Mesenchymal stem cell (in vitro differentiated cells and primary cell): ENCODE measurements around the gene DTNBP1.
A peak's percentile ranks its signal among the peaks of the same experiment; 100 is the strongest.

Source experiments
- DNase-seq: peaks from one replicate; pipeline ENCODE4 v3.0.0-alpha.2; 2013
- H2AFZ ChIP-seq: one replicate; pipeline ENCODE4 v1.6.1; 2013; ENCODE audit warnings: low read depth, mild to moderate bottlenecking, control low read depth, inconsistent platforms, low read length, moderate library complexity
- H2AK5ac ChIP-seq: 2 replicates; pipeline ENCODE4 v1.6.1; 2013; ENCODE audit warnings: low read length, moderate library complexity, mild to moderate bottlenecking, inconsistent platforms; ENCODE audit not compliant: severe bottlenecking
- H2BK120ac ChIP-seq: one replicate; pipeline ENCODE4 v1.6.1; 2013; ENCODE audit warnings: low read depth, mild to moderate bottlenecking, inconsistent platforms, low read length, moderate library complexity
- H2BK12ac ChIP-seq, 2 experiments: one replicate each; pipeline ENCODE4 v1.6.1; 2013; ENCODE audit warnings: inconsistent platforms in 2 of 2, low read length in 2 of 2, mild to moderate bottlenecking in 2 of 2, moderate library complexity in 2 of 2, control low read depth in 1 of 2
- H2BK15ac ChIP-seq: one replicate; pipeline ENCODE4 v1.6.1; 2013; ENCODE audit warnings: mild to moderate bottlenecking, low read depth, inconsistent platforms; ENCODE audit not compliant: poor library complexity, severe bottlenecking
- H2BK5ac ChIP-seq: 2 replicates; pipeline ENCODE4 v1.6.1; 2013; ENCODE audit warnings: low read depth, mild to moderate bottlenecking, low read length, control low read depth, inconsistent platforms; ENCODE audit not compliant: poor library complexity, severe bottlenecking
- H3K14ac ChIP-seq, 2 experiments: one replicate each; pipeline ENCODE4 v1.6.1; 2013; ENCODE audit warnings: inconsistent platforms in 2 of 2, low read length in 2 of 2, control low read depth in 1 of 2, mild to moderate bottlenecking in 1 of 2, moderate library complexity in 1 of 2
- H3K18ac ChIP-seq, 2 experiments: one replicate each; pipeline ENCODE4 v1.6.1; 2013; ENCODE audit warnings: inconsistent platforms in 2 of 2, low read length in 2 of 2, control low read depth in 1 of 2, low read depth in 1 of 2, mild to moderate bottlenecking in 1 of 2
- H3K23ac ChIP-seq, 2 experiments: one replicate each; pipeline ENCODE4 v1.6.1; 2013; ENCODE audit warnings: inconsistent platforms in 2 of 2, low read length in 2 of 2, mild to moderate bottlenecking in 2 of 2, moderate library complexity in 2 of 2, control low read depth in 1 of 2
- H3K27ac ChIP-seq: 2 replicates; pipeline ENCODE4 v1.5.1; 2013; ENCODE audit warnings: mild to moderate bottlenecking, moderate library complexity, low read length, control low read depth, inconsistent platforms; ENCODE audit not compliant: poor library complexity, severe bottlenecking
- H3K27me3 ChIP-seq, 2 experiments: 2 replicates each; pipeline versions ENCODE4 v1.6.1 to v1.7.0; 2013; ENCODE audit warnings: low read length in 2 of 2, mild to moderate bottlenecking in 2 of 2, moderate library complexity in 2 of 2, control low read depth in 1 of 2, inconsistent platforms in 1 of 2; ENCODE audit not compliant: control insufficient read depth in 1 of 2, insufficient read depth in 1 of 2
- H3K36me3 ChIP-seq, 2 experiments: 2 replicates each; pipeline versions ENCODE4 v1.6.1 to v1.7.0; 2013; ENCODE audit warnings: low read length in 2 of 2, control low read depth in 1 of 2, inconsistent platforms in 1 of 2, low read depth in 1 of 2, mild to moderate bottlenecking in 1 of 2; ENCODE audit not compliant: insufficient read depth in 2 of 2, control insufficient read depth in 1 of 2
- H3K4ac ChIP-seq, 2 experiments: one replicate each; pipeline ENCODE4 v1.6.1; 2013; ENCODE audit warnings: inconsistent platforms in 2 of 2, low read length in 2 of 2, mild to moderate bottlenecking in 2 of 2, moderate library complexity in 2 of 2, control low read depth in 1 of 2, low read depth in 1 of 2
- H3K4me1 ChIP-seq: 2 replicates; pipeline ENCODE4 v1.6.1; 2013; ENCODE audit warnings: low read depth, low read length, control low read depth; ENCODE audit not compliant: control insufficient read depth, insufficient read depth
- H3K4me2 ChIP-seq: 2 replicates; pipeline ENCODE4 v1.6.1; 2013; ENCODE audit warnings: low read length, mild to moderate bottlenecking, inconsistent platforms; ENCODE audit not compliant: poor library complexity, severe bottlenecking
- H3K4me3 ChIP-seq, 2 experiments: 2 replicates each; pipeline versions ENCODE4 v1.5.1 to v1.7.0; 2013; ENCODE audit warnings: low read length in 2 of 2, mild to moderate bottlenecking in 2 of 2, control low read depth in 1 of 2, low read depth in 1 of 2; ENCODE audit not compliant: insufficient read depth in 1 of 2
- H3K79me1 ChIP-seq: replicated peaks from 2 replicates; pipeline ENCODE4 v1.6.1; 2013; ENCODE audit warnings: mild to moderate bottlenecking, control low read depth, low read length, inconsistent platforms; ENCODE audit not compliant: poor library complexity, severe bottlenecking
- H3K9ac ChIP-seq: 2 replicates; pipeline ENCODE4 v1.7.0; 2013; ENCODE audit warnings: mild to moderate bottlenecking, low read length, moderate library complexity
- H3K9me3 ChIP-seq: 2 replicates; pipeline ENCODE4 v1.7.0; 2013; ENCODE audit warnings: mild to moderate bottlenecking, low read length; ENCODE audit not compliant: control insufficient read depth
- H4K8ac ChIP-seq: one replicate; pipeline ENCODE4 v1.6.1; 2013; ENCODE audit warnings: inconsistent platforms, mild to moderate bottlenecking, low read length, moderate library complexity
- H4K91ac ChIP-seq: one replicate; pipeline ENCODE4 v1.6.1; 2013; ENCODE audit warnings: mild to moderate bottlenecking, low read length, inconsistent platforms
- WGBS: methylation state at CpG from one replicate; pipeline ENCODE4 v1.1.7; 2013; ENCODE audit warnings: mixed read lengths; 5-methylcytosine and 5-hydroxymethylcytosine counted together

DTNBP1 gene

GRCh38 chr6:15555101-15556038, 107.5 kb downstream of the DTNBP1 start:
- H4K8ac ChIP-seq, result no peak overlapping the region
- no peak overlapping the region for H2BK12ac ChIP-seq
- no peak for DNase-seq
- H3K4me3 ChIP-seq, result no peak overlapping the region
- no peak overlapping the region for H4K91ac ChIP-seq
- H3K23ac ChIP-seq, result no peak overlapping the region
- H3K79me1 ChIP-seq, result peaks cover 19% of the 10 kb centered on the region
- no peak overlapping the region for H3K4me2 ChIP-seq
- no peak overlapping the region for H2AFZ ChIP-seq
- no peak overlapping the region for H2BK120ac ChIP-seq
- WGBS, result 91% methylated on average over 3 of the region's 5 CpGs
- no peak overlapping the region for H3K9ac ChIP-seq
- no peaks in the 10 kb centered on the region for H3K27me3 ChIP-seq
- no peaks in the 10 kb centered on the region for H3K9me3 ChIP-seq
- no peak overlapping the region for H3K18ac ChIP-seq
- no peak overlapping the region for H3K4ac ChIP-seq
- peaks cover 8% of the 10 kb centered on the region for H3K4me1 ChIP-seq
- H2AK5ac ChIP-seq, result no peak overlapping the region
- no peak overlapping the region for H3K14ac ChIP-seq
- H2BK15ac ChIP-seq, result no peak overlapping the region
- H3K27ac ChIP-seq, result no peak overlapping the region
- no peak overlapping the region for H2BK5ac ChIP-seq
- H3K36me3 ChIP-seq, result peaks cover 0 to 4% of the 10 kb centered on the region in 2 experiments

- Histone ChIP-seq H3K4me3 (no peak overlapping the region), H3K27ac (no peak overlapping the region), H2BK12ac (no peak overlapping the region), H3K79me1 (peaks cover 21% of the 10 kb centered on the region), H3K27me3 (no peaks in the 10 kb centered on the region), H3K23ac (no peak overlapping the region), H2BK15ac (no peak overlapping the region), H4K91ac (no peak overlapping the region), H4K8ac (no peak overlapping the region), H3K36me3 (peaks cover 0 to 4% of the 10 kb centered on the region in 2 experiments), H3K4me2 (no peak overlapping the region), H2BK120ac (no peak overlapping the region), H2BK5ac (no peak overlapping the region), H3K4ac (no peak overlapping the region), H2AK5ac (no peak overlapping the region), H3K14ac (no peak overlapping the region), H3K18ac (peak overlapping the region in 1 of 2 experiments; percentile 41), H2AFZ (no peak overlapping the region), H3K4me1 (peaks cover 8% of the 10 kb centered on the region), H3K9me3 (no peaks in the 10 kb centered on the region), H3K9ac (no peak overlapping the region)
- WGBS, result 99% methylated on average over 6 of the region's 6 CpGs
- DNase-seq, result no peak
Measured at GRCh38 chr6:15554728-15555100, 108.1 kb downstream of the DTNBP1 start.

- 94% methylated on average over 3 of the region's 4 CpGs for WGBS
- peaks cover 0 to 4% of the 10 kb centered on the region in 2 experiments for H3K36me3 ChIP-seq
- H3K9ac ChIP-seq, result no peak overlapping the region
- H2AK5ac ChIP-seq, result no peak overlapping the region
- no peak overlapping the region for H2BK5ac ChIP-seq
- no peak overlapping the region for H3K4me2 ChIP-seq
- DNase-seq, result no peak
- H3K9me3 ChIP-seq, result no peaks in the 10 kb centered on the region
- no peak overlapping the region for H3K27ac ChIP-seq
- H3K27me3 ChIP-seq, result no peaks in the 10 kb centered on the region
- H3K14ac ChIP-seq, result no peak overlapping the region
- H2BK12ac ChIP-seq, result peak overlapping the region in 1 of 2 experiments; percentile 32
- H3K4me1 ChIP-seq, result peaks cover 8% of the 10 kb centered on the region
- no peak overlapping the region for H2AFZ ChIP-seq
- H3K4me3 ChIP-seq, result no peak overlapping the region
- no peak overlapping the region for H2BK15ac ChIP-seq
- no peak overlapping the region for H3K18ac ChIP-seq
- no peak overlapping the region for H2BK120ac ChIP-seq
- H3K23ac ChIP-seq, result no peak overlapping the region
- H3K4ac ChIP-seq, result no peak overlapping the region
- no peak overlapping the region for H4K91ac ChIP-seq
- peaks cover 16% of the 10 kb centered on the region for H3K79me1 ChIP-seq
- H4K8ac ChIP-seq, result no peak overlapping the region
Measured at GRCh38 chr6:15553736-15554294, 109.0 kb downstream of the DTNBP1 start.

- H2BK12ac ChIP-seq, result no peak overlapping the region
- no peak overlapping the region for H2BK15ac ChIP-seq
- no peak overlapping the region for H3K27ac ChIP-seq
- H3K14ac ChIP-seq, result no peak overlapping the region
- H2BK5ac ChIP-seq, result no peak overlapping the region
- peaks cover 8% of the 10 kb centered on the region for H3K4me1 ChIP-seq
- H3K4ac ChIP-seq, result no peak overlapping the region
- peaks cover 0 to 4% of the 10 kb centered on the region in 2 experiments for H3K36me3 ChIP-seq
- peaks cover 16% of the 10 kb centered on the region for H3K79me1 ChIP-seq
- H3K27me3 ChIP-seq, result no peaks in the 10 kb centered on the region
- no peak overlapping the region for H2AK5ac ChIP-seq
- no peak overlapping the region for H3K18ac ChIP-seq
- H3K4me3 ChIP-seq, result no peak overlapping the region
- H3K9me3 ChIP-seq, result no peaks in the 10 kb centered on the region
- H3K9ac ChIP-seq, result no peak overlapping the region
- no peak overlapping the region for H3K23ac ChIP-seq
- no peak overlapping the region for H2BK120ac ChIP-seq
- H4K8ac ChIP-seq, result no peak overlapping the region
- no peak for DNase-seq
- H2AFZ ChIP-seq, result no peak overlapping the region
- no CpG with 5 or more reads among the region's 2 CpGs for WGBS
- no peak overlapping the region for H3K4me2 ChIP-seq
- no peak overlapping the region for H4K91ac ChIP-seq
Measured at GRCh38 chr6:15553031-15553430, 109.8 kb downstream of the DTNBP1 start.
